ENCODE data around the gene MATK.

Gene MATK

GRCh38 chr19:3746371-3747056 lies 39.7 kb downstream of the MATK start:
- DNase-seq (ENCODE audit: low read depth) = no peak

GRCh38 chr19:3745363-3746045 lies 40.7 kb downstream of the MATK start:
- DNase-seq (ENCODE audit: low read depth) = no peak

- no peak for DNase-seq (ENCODE audit: low read depth)
Measured at GRCh38 chr19:3743486-3743885, 42.7 kb downstream of the MATK start.

- DNase-seq (ENCODE audit: low read depth) = no peak
Measured at GRCh38 chr19:3740431-3740830, 45.8 kb downstream of the MATK start.

- no peak for DNase-seq (ENCODE audit: low read depth)
Measured at GRCh38 chr19:3738477-3739220, 47.5 kb downstream of the MATK start.

- DNase-seq (ENCODE audit: low read depth) = no peak
Measured at GRCh38 chr19:3737487-3738205, 48.5 kb downstream of the MATK start.

- DNase-seq (ENCODE audit: low read depth) = no peak
Measured at GRCh38 chr19:3736106-3736724, 50.0 kb downstream of the MATK start.

GRCh38 chr19:3734310-3734600 lies 51.9 kb downstream of the MATK start:
- no peak for DNase-seq (ENCODE audit: low read depth)

- DNase-seq (ENCODE audit: low read depth) = no peak
Measured at GRCh38 chr19:3733549-3734309, 52.5 kb downstream of the MATK start.

GRCh38 chr19:3732108-3732507 lies 54.1 kb downstream of the MATK start:
- DNase-seq (ENCODE audit: low read depth) = no peak

GRCh38 chr19:3730457-3730958 lies 55.7 kb downstream of the MATK start:
- no peak for DNase-seq (ENCODE audit: low read depth)

All from activated T-cell treated with anti-CD3 and anti-CD28 coated beads for 1 hour (primary cell).